Measurements from ENCODE around the gene ALG9. TPM values are rescaled to one million over a fixed set of nuclear protein-coding genes. Genes with fewer than 3 reads are reported as not detected.

The ALG9 gene
- polyA plus RNA-seq, 1 donor from 2014 or later: 92.1 TPM

DNA sequence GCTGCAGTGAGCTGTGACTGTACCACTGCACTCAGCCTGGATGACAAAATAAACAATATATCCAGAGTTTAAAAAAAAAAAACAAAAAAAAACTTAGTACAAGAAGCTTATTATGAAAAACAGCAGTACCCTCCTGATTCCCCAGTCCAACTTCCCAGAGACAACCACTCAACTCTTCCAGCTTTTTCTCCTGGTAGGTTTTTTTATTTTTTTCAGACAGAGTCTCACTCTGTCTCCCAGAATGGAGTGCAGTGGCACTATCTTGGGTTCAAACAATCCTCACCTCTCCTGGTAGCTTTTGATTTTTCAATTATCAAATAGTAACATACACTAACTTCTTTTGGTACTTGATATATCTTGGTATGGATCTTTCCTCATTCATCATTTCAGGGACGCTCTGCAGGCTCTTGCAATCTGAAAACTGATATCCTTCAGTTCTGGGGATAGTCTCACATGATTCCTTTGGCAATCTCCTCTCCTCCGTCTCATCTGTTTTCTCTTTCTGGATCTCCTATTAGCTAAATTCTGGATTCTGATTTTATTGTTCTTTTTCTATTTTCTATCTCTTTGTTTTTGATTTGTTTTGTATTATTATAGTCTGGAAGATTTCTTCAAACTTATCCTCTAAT is 44.9 kb downstream of the ALG9 start:
- Histone ChIP-seq H3K4me2 (ENCODE audit: low read length) (no peak overlapping the region), H3K4me3 (ENCODE audit: low read length) (no peak overlapping the region), H3K9me3 (ENCODE audit: low read length) (no peaks in the 10 kb centered on the region), H4K20me1 (ENCODE audit: insufficient read depth) (no peaks in the 10 kb centered on the region), H3K27me3 (ENCODE audit: insufficient read depth, low read depth, low read length) (no peaks in the 10 kb centered on the region), H3K9ac (ENCODE audit: low read length) (no peak overlapping the region), H3K9me2 (ENCODE audit: insufficient read depth, low read length) (no peaks in the 10 kb centered on the region), H3K79me2 (replicated peaks; ENCODE audit: insufficient read depth, low read length) (no peaks in the 10 kb centered on the region), H2AFZ (ENCODE audit: low read depth, low read length) (no peak overlapping the region), H3F3A (ENCODE audit: insufficient read depth, low read length, poor library complexity, severe bottlenecking) (no peaks in the 10 kb centered on the region), H3K36me3 (ENCODE audit: insufficient read depth, low read length) (no peaks in the 10 kb centered on the region), H3K27ac (ENCODE audit: low read length) (no peak overlapping the region)
- TF ChIP-seq EP300 (conservative IDR thresholded peaks at IDR 0.05; ENCODE audit: poor library complexity, severe bottlenecking): no peak
- TF ChIP-seq RAD21 (conservative IDR thresholded peaks at IDR 0.05): no peak
- no peak for TF ChIP-seq MXI1 (conservative IDR thresholded peaks at IDR 0.05; ENCODE audit: poor library complexity, severe bottlenecking)
- TF ChIP-seq REST (IDR thresholded peaks at IDR 0.05; ENCODE audit: borderline replicate concordance): no peak
- TF ChIP-seq EZH2 (IDR thresholded peaks at IDR 0.05; ENCODE audit: borderline replicate concordance, insufficient read depth, low read length, poor library complexity, severe bottlenecking): no peak
- TF ChIP-seq SMC3 (conservative IDR thresholded peaks at IDR 0.05; ENCODE audit: poor library complexity): no peak
- TF ChIP-seq CTCF (IDR thresholded peaks at IDR 0.05; ENCODE audit: poor library complexity, severe bottlenecking): no peak
- TF ChIP-seq POLR2AphosphoS5 (IDR thresholded peaks at IDR 0.05): no peak
- TF ChIP-seq TAF1 (IDR thresholded peaks at IDR 0.05; ENCODE audit: low read depth): no peak

DNA sequence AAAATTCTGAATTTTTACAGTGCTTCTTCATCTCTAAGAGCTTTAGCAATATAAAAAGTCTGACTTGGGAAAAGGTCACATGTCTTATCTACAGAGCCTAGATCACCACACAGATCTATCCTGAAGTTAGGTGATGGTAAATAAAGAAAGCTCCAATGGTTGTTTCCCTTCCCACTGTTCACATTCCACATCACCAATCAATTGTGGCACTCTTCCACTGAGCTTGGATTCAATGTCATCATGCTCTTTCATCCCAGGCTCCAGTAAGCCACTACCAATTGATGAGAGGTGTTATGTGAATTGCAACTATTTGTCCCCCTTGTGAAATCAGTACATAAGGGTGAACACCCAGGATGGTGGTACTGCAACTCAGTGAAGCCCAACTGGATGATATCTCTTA is 47.8 kb downstream of the ALG9 start:
- H3K4me2 ChIP-seq (ENCODE audit: low read length): no peak overlapping the region
- H3K27ac ChIP-seq (ENCODE audit: low read length): no peak overlapping the region
- no peaks in the 10 kb centered on the region for H3F3A ChIP-seq (ENCODE audit: insufficient read depth, low read length, poor library complexity, severe bottlenecking)
- no peak overlapping the region for H2AFZ ChIP-seq (ENCODE audit: low read depth, low read length)
- no peaks in the 10 kb centered on the region for H3K9me2 ChIP-seq (ENCODE audit: insufficient read depth, low read length)
- no peaks in the 10 kb centered on the region for H3K27me3 ChIP-seq (ENCODE audit: insufficient read depth, low read depth, low read length)
- no peak overlapping the region for H3K4me3 ChIP-seq (ENCODE audit: low read length)
- no peaks in the 10 kb centered on the region for H3K9me3 ChIP-seq (ENCODE audit: low read length)
- H3K79me2 ChIP-seq (replicated peaks; ENCODE audit: insufficient read depth, low read length): no peaks in the 10 kb centered on the region
- H3K9ac ChIP-seq (ENCODE audit: low read length): no peak overlapping the region
- TF ChIP-seq SMC3 (conservative IDR thresholded peaks at IDR 0.05; ENCODE audit: poor library complexity): no peak
- H4K20me1 ChIP-seq (ENCODE audit: insufficient read depth): no peaks in the 10 kb centered on the region
- H3K36me3 ChIP-seq (ENCODE audit: insufficient read depth, low read length): no peaks in the 10 kb centered on the region

All from neural cell (in vitro differentiated cells).